Nephron progenitor cell (in vitro differentiated cells): ENCODE measurements around the gene OASL.

Experiments used
- DNase-seq: peaks from one replicate; pipeline ENCODE4 v3.0.0; 2021
- H3K27ac Mint-ChIP-seq: 2 replicates; pipeline ENCODE4 v1.8.0; 2021; ENCODE audit warnings: mild to moderate bottlenecking, moderate library complexity, mixed read lengths
- H3K27me3 Mint-ChIP-seq: 2 replicates; pipeline ENCODE4 v1.8.0; 2021; ENCODE audit warnings: mild to moderate bottlenecking, low read depth, mixed read lengths; ENCODE audit not compliant: poor library complexity
- H3K36me3 Mint-ChIP-seq: 2 replicates; pipeline ENCODE4 v1.8.0; 2021; ENCODE audit warnings: low read depth, mixed read lengths
- H3K4me1 Mint-ChIP-seq: 2 replicates; pipeline ENCODE4 v1.8.0; 2021; ENCODE audit warnings: mixed read lengths
- H3K4me3 Mint-ChIP-seq: 2 replicates; pipeline ENCODE4 v1.8.0; 2021; ENCODE audit warnings: mild to moderate bottlenecking, moderate library complexity, mixed read lengths
- H3K9me3 Mint-ChIP-seq: 2 replicates; pipeline ENCODE4 v1.8.0; 2021; ENCODE audit warnings: mild to moderate bottlenecking, moderate library complexity, mixed read lengths
- TF ChIP-seq, protein P1 (sequence below): fragments of 200-600 bp; sonication (generic); IDR thresholded peaks from 2 replicates; pipeline ENCODE4 v1.5.0; 2021; ENCODE audit warnings: antibody characterized with exemption

OASL gene

DNA sequence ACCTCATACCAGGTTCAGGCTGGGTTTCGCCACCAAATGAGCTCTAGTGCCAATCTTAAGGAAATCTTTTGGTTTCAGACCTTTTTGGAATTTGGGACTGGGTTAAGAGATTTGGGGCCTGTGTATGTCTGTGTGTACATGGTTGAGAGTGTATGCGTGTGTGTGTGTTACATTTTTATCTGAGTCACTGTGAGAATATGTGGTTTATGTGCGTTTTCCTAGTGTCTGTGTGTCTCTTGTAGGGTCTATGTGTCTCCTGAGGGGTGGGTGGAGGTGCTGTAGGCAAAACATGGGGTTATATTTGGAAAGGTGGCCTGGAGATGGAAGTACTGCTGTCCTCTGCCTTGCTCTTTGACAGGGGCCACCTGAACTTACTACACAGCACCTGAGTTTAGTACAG is 40.6 kb downstream of the OASL start:
- Mint-ChIP-seq H3K27ac (peak overlapping the region; percentile 14), H3K36me3 (peaks cover 4% of the 10 kb centered on the region)

DNA sequence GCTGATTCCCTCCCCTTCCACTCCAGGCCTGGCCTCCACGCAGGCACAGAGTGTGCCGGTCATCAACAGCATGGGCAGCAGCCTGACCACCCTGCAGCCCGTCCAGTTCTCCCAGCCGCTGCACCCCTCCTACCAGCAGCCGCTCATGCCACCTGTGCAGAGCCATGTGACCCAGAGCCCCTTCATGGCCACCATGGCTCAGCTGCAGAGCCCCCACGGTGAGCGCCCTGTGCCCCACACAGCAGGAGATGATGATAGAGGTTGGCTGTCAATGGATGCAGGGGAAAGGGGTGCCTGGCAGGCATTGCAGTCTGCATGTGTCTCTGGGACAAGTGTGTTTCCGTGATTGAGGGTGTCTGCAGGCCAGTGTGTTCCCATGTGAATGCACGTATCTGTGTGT is 41.6 kb downstream of the OASL start:
- no peaks in the 10 kb centered on the region for H3K9me3 Mint-ChIP-seq
- H3K4me3 Mint-ChIP-seq, result no peak overlapping the region
- TF ChIP-seq, protein P1, sequence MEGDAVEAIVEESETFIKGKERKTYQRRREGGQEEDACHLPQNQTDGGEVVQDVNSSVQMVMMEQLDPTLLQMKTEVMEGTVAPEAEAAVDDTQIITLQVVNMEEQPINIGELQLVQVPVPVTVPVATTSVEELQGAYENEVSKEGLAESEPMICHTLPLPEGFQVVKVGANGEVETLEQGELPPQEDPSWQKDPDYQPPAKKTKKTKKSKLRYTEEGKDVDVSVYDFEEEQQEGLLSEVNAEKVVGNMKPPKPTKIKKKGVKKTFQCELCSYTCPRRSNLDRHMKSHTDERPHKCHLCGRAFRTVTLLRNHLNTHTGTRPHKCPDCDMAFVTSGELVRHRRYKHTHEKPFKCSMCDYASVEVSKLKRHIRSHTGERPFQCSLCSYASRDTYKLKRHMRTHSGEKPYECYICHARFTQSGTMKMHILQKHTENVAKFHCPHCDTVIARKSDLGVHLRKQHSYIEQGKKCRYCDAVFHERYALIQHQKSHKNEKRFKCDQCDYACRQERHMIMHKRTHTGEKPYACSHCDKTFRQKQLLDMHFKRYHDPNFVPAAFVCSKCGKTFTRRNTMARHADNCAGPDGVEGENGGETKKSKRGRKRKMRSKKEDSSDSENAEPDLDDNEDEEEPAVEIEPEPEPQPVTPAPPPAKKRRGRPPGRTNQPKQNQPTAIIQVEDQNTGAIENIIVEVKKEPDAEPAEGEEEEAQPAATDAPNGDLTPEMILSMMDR, result no peak

More for the DNA sequence above, 40.6 kb downstream of the OASL start:
- Mint-ChIP-seq H3K9me3 (no peaks in the 10 kb centered on the region), H3K4me1 (peaks cover 10% of the 10 kb centered on the region), H3K27me3 (peaks cover 11% of the 10 kb centered on the region), H3K4me3 (no peak overlapping the region)
- TF ChIP-seq, protein P1, result no peak
- DNase-seq, result no peak

DNA sequence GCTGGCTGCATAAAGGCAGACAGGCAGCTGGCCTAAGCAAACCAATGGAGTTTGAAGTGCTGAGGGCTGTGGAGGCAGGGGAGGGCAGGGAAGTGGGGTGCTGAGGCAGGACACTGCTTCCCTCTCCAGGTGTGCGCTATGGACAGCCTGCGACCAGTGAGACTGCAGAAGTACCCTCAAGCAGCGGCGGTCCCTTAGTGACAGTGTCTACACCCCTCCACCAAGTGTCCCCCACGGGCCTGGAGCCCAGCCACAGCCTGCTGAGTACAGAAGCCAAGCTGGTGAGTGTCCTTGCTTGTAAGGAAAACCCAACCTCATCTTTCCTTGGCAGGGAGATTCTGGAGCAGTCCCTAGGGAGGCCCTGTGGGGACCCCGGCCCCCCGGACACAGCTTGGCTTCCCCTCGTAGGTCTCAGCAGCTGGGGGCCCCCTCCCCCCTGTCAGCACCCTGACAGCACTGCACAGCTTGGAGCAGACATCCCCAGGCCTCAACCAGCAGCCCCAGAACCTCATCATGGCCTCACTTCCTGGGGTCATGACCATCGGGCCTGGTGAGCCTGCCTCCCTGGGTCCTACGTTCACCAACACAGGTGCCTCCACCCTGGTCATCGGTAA is 42.8 kb downstream of the OASL start:
- peaks cover 19% of the 10 kb centered on the region for H3K27me3 Mint-ChIP-seq

More for the DNA sequence above, 41.6 kb downstream of the OASL start:
- H3K4me1 Mint-ChIP-seq, result peaks cover 10% of the 10 kb centered on the region
- peaks cover 17% of the 10 kb centered on the region for H3K27me3 Mint-ChIP-seq
- no peak for DNase-seq
- H3K27ac Mint-ChIP-seq, result peak overlapping the region; percentile 74
- no peaks in the 10 kb centered on the region for H3K36me3 Mint-ChIP-seq

DNA sequence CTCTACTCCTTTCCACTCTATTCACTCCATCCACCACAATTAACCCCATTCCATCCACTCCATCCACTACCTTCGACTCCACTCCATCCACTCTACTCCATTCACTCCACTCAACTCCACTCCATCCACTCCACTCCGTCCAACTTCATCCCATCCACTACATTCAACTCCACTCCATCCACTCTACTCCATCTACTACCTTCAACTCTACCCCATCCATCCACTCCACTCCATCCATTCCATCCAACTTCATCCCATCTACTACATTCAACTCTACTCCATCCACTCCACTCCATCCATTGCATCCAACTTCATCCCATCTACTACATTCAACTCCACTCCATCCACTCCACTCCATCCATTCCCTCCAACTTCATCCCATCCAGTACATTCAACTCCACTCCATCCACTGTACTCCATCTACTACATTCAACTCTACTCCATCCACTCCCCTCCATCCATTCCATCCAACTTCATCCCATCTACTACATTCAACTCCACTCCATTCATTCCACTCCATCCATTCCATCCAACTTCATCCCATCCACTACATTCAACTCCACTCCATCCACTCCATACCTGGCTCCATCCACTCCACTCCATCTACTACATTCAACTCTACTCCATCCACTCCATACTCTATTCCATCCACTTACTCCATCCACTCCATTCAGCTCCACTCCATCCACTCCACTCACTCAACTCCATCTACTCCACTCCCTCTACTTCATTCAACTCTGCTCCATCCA is 44.3 kb downstream of the OASL start:
- Mint-ChIP-seq H3K36me3 (no peaks in the 10 kb centered on the region), H3K9me3 (no peaks in the 10 kb centered on the region), H3K4me1 (peaks cover 10% of the 10 kb centered on the region), H3K27me3 (peaks cover 28% of the 10 kb centered on the region), H3K27ac (no peak overlapping the region), H3K4me3 (no peak overlapping the region)
- TF ChIP-seq, protein P1, result no peak
- no peak for DNase-seq

More for the DNA sequence above, 42.8 kb downstream of the OASL start:
- DNase-seq, result no peak
- TF ChIP-seq, protein P1, result no peak
- no peaks in the 10 kb centered on the region for H3K9me3 Mint-ChIP-seq
- H3K27ac Mint-ChIP-seq, result no peak overlapping the region
- peaks cover 10% of the 10 kb centered on the region for H3K4me1 Mint-ChIP-seq
- no peaks in the 10 kb centered on the region for H3K36me3 Mint-ChIP-seq
- no peak overlapping the region for H3K4me3 Mint-ChIP-seq

DNA sequence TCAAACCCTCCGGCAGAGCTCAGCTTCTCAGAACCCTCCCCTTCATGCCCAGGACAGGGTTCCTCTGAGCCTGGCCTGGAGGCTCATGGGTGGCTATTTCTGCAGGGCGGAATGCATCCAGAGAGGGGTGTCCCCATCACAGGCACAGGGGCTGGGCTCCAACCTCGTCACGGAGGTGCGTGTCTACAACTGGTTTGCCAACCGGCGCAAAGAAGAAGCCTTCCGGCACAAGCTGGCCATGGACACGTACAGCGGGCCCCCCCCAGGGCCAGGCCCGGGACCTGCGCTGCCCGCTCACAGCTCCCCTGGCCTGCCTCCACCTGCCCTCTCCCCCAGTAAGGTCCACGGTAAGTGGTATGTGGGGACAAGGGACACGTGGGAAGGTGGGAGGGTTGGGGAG is 45.0 kb downstream of the OASL start:
- DNase-seq, result no peak
- peaks cover 6% of the 10 kb centered on the region for H3K4me1 Mint-ChIP-seq

More for the DNA sequence above, 45.0 kb downstream of the OASL start:
- peaks cover 33% of the 10 kb centered on the region for H3K27me3 Mint-ChIP-seq
- TF ChIP-seq, protein P1, result no peak
- H3K9me3 Mint-ChIP-seq, result no peaks in the 10 kb centered on the region
- H3K27ac Mint-ChIP-seq, result no peak overlapping the region
- H3K4me3 Mint-ChIP-seq, result no peak overlapping the region
- no peaks in the 10 kb centered on the region for H3K36me3 Mint-ChIP-seq
